Mesenchymal stem cell (in vitro differentiated cells and primary cell): Measurements from ENCODE around the gene PLCH2.
A peak's percentile ranks its signal among the peaks of the same experiment; 100 is the strongest.

Experiments
- DNase-seq: peaks from one replicate; pipeline ENCODE4 v3.0.0-alpha.2; 2013
- H2AFZ ChIP-seq: one replicate; pipeline ENCODE4 v1.6.1; 2013; ENCODE audit warnings: low read depth, mild to moderate bottlenecking, control low read depth, inconsistent platforms, low read length, moderate library complexity
- H2AK5ac ChIP-seq: 2 replicates; pipeline ENCODE4 v1.6.1; 2013; ENCODE audit warnings: low read length, moderate library complexity, mild to moderate bottlenecking, inconsistent platforms; ENCODE audit not compliant: severe bottlenecking
- H2BK120ac ChIP-seq: one replicate; pipeline ENCODE4 v1.6.1; 2013; ENCODE audit warnings: low read depth, mild to moderate bottlenecking, inconsistent platforms, low read length, moderate library complexity
- H2BK12ac ChIP-seq, 2 experiments: one replicate each; pipeline ENCODE4 v1.6.1; 2013; ENCODE audit warnings: inconsistent platforms in 2 of 2, low read length in 2 of 2, mild to moderate bottlenecking in 2 of 2, moderate library complexity in 2 of 2, control low read depth in 1 of 2
- H2BK15ac ChIP-seq: one replicate; pipeline ENCODE4 v1.6.1; 2013; ENCODE audit warnings: mild to moderate bottlenecking, low read depth, inconsistent platforms; ENCODE audit not compliant: poor library complexity, severe bottlenecking
- H2BK5ac ChIP-seq: 2 replicates; pipeline ENCODE4 v1.6.1; 2013; ENCODE audit warnings: low read depth, mild to moderate bottlenecking, low read length, control low read depth, inconsistent platforms; ENCODE audit not compliant: poor library complexity, severe bottlenecking
- H3K14ac ChIP-seq, 2 experiments: one replicate each; pipeline ENCODE4 v1.6.1; 2013; ENCODE audit warnings: inconsistent platforms in 2 of 2, low read length in 2 of 2, control low read depth in 1 of 2, mild to moderate bottlenecking in 1 of 2, moderate library complexity in 1 of 2
- H3K18ac ChIP-seq, 2 experiments: one replicate each; pipeline ENCODE4 v1.6.1; 2013; ENCODE audit warnings: inconsistent platforms in 2 of 2, low read length in 2 of 2, control low read depth in 1 of 2, low read depth in 1 of 2, mild to moderate bottlenecking in 1 of 2
- H3K23ac ChIP-seq, 2 experiments: one replicate each; pipeline ENCODE4 v1.6.1; 2013; ENCODE audit warnings: inconsistent platforms in 2 of 2, low read length in 2 of 2, mild to moderate bottlenecking in 2 of 2, moderate library complexity in 2 of 2, control low read depth in 1 of 2
- H3K27ac ChIP-seq: 2 replicates; pipeline ENCODE4 v1.5.1; 2013; ENCODE audit warnings: mild to moderate bottlenecking, moderate library complexity, low read length, control low read depth, inconsistent platforms; ENCODE audit not compliant: poor library complexity, severe bottlenecking
- H3K27me3 ChIP-seq, 2 experiments: 2 replicates each; pipeline versions ENCODE4 v1.6.1 to v1.7.0; 2013; ENCODE audit warnings: low read length in 2 of 2, mild to moderate bottlenecking in 2 of 2, moderate library complexity in 2 of 2, control low read depth in 1 of 2, inconsistent platforms in 1 of 2; ENCODE audit not compliant: control insufficient read depth in 1 of 2, insufficient read depth in 1 of 2
- H3K36me3 ChIP-seq, 2 experiments: 2 replicates each; pipeline versions ENCODE4 v1.6.1 to v1.7.0; 2013; ENCODE audit warnings: low read length in 2 of 2, control low read depth in 1 of 2, inconsistent platforms in 1 of 2, low read depth in 1 of 2, mild to moderate bottlenecking in 1 of 2; ENCODE audit not compliant: insufficient read depth in 2 of 2, control insufficient read depth in 1 of 2
- H3K4ac ChIP-seq, 2 experiments: one replicate each; pipeline ENCODE4 v1.6.1; 2013; ENCODE audit warnings: inconsistent platforms in 2 of 2, low read length in 2 of 2, mild to moderate bottlenecking in 2 of 2, moderate library complexity in 2 of 2, control low read depth in 1 of 2, low read depth in 1 of 2
- H3K4me1 ChIP-seq: 2 replicates; pipeline ENCODE4 v1.6.1; 2013; ENCODE audit warnings: low read depth, low read length, control low read depth; ENCODE audit not compliant: control insufficient read depth, insufficient read depth
- H3K4me2 ChIP-seq: 2 replicates; pipeline ENCODE4 v1.6.1; 2013; ENCODE audit warnings: low read length, mild to moderate bottlenecking, inconsistent platforms; ENCODE audit not compliant: poor library complexity, severe bottlenecking
- H3K4me3 ChIP-seq, 2 experiments: 2 replicates each; pipeline versions ENCODE4 v1.5.1 to v1.7.0; 2013; ENCODE audit warnings: low read length in 2 of 2, mild to moderate bottlenecking in 2 of 2, control low read depth in 1 of 2, low read depth in 1 of 2; ENCODE audit not compliant: insufficient read depth in 1 of 2
- H3K79me1 ChIP-seq: replicated peaks from 2 replicates; pipeline ENCODE4 v1.6.1; 2013; ENCODE audit warnings: mild to moderate bottlenecking, control low read depth, low read length, inconsistent platforms; ENCODE audit not compliant: poor library complexity, severe bottlenecking
- H3K9ac ChIP-seq: 2 replicates; pipeline ENCODE4 v1.7.0; 2013; ENCODE audit warnings: mild to moderate bottlenecking, low read length, moderate library complexity
- H3K9me3 ChIP-seq: 2 replicates; pipeline ENCODE4 v1.7.0; 2013; ENCODE audit warnings: mild to moderate bottlenecking, low read length; ENCODE audit not compliant: control insufficient read depth
- H4K8ac ChIP-seq: one replicate; pipeline ENCODE4 v1.6.1; 2013; ENCODE audit warnings: inconsistent platforms, mild to moderate bottlenecking, low read length, moderate library complexity
- H4K91ac ChIP-seq: one replicate; pipeline ENCODE4 v1.6.1; 2013; ENCODE audit warnings: mild to moderate bottlenecking, low read length, inconsistent platforms
- WGBS: methylation state at CpG from one replicate; pipeline ENCODE4 v1.1.7; 2013; ENCODE audit warnings: mixed read lengths; 5-methylcytosine and 5-hydroxymethylcytosine counted together

The PLCH2 gene

GRCh38 chr1:2522230-2522629 is 46.1 kb downstream of the PLCH2 start:
- Histone ChIP-seq H4K91ac (no peak overlapping the region), H3K27ac (no peak overlapping the region), H2AFZ (no peak overlapping the region), H3K18ac (no peak overlapping the region), H3K23ac (no peak overlapping the region), H3K79me1 (peaks cover 28% of the 10 kb centered on the region), H3K36me3 (peaks cover 36 to 56% of the 10 kb centered on the region in 2 experiments), H2BK120ac (no peak overlapping the region), H4K8ac (no peak overlapping the region), H3K9me3 (no peaks in the 10 kb centered on the region), H2BK15ac (no peak overlapping the region), H3K27me3 (no peaks in the 10 kb centered on the region), H3K9ac (no peak overlapping the region), H3K4me3 (no peak overlapping the region), H3K4me2 (no peak overlapping the region), H2AK5ac (no peak overlapping the region), H3K14ac (no peak overlapping the region), H2BK5ac (no peak overlapping the region), H3K4me1 (peaks cover 27% of the 10 kb centered on the region), H2BK12ac (no peak overlapping the region), H3K4ac (no peak overlapping the region)
- WGBS = 98% methylated on average over 7 of the region's 7 CpGs
- DNase-seq = no peak

- Histone ChIP-seq H3K4ac (no peak overlapping the region), H2BK15ac (no peak overlapping the region), H3K36me3 (peaks cover 25 to 45% of the 10 kb centered on the region in 2 experiments), H2BK12ac (peak overlapping the region in 1 of 2 experiments; percentile 49), H3K9me3 (no peaks in the 10 kb centered on the region), H4K8ac (peak overlapping the region; percentile 16), H3K27me3 (peaks cover 7 to 10% of the 10 kb centered on the region in 2 experiments), H3K4me2 (no peak overlapping the region), H3K79me1 (peaks cover 20% of the 10 kb centered on the region), H3K4me3 (no peak overlapping the region), H4K91ac (peak overlapping the region; percentile 75), H3K23ac (no peak overlapping the region), H3K14ac (no peak overlapping the region), H2AFZ (no peak overlapping the region), H2BK5ac (no peak overlapping the region), H2AK5ac (no peak overlapping the region), H3K18ac (peak overlapping the region; percentile 56 to 58), H3K9ac (no peak overlapping the region), H3K27ac (no peak overlapping the region), H3K4me1 (peaks cover 36% of the 10 kb centered on the region), H2BK120ac (no peak overlapping the region)
- 70% methylated on average over 30 of the region's 32 CpGs for WGBS
- peak; percentile 43 for DNase-seq
These were observed 47.3 kb downstream of the PLCH2 start for GRCh38 chr1:2523191-2523890.

GRCh38 chr1:2523891-2524609 is 48.0 kb downstream of the PLCH2 start:
- peaks cover 14 to 17% of the 10 kb centered on the region in 2 experiments for H3K27me3 ChIP-seq

GRCh38 chr1:2525572-2525919 is 49.5 kb downstream of the PLCH2 start:
- peak overlapping the region; percentile 90 to 98 for H3K4me3 ChIP-seq
- peaks cover 12% of the 10 kb centered on the region for H3K79me1 ChIP-seq
- H2BK15ac ChIP-seq = no peak overlapping the region
- peak overlapping the region in 1 of 2 experiments; percentile 80 for H3K18ac ChIP-seq
- peaks cover 52% of the 10 kb centered on the region for H3K4me1 ChIP-seq
- H3K4ac ChIP-seq = peak overlapping the region; percentile 22 to 35
- peak overlapping the region; percentile 66 for H4K8ac ChIP-seq
- peak overlapping the region in 1 of 2 experiments; percentile 23 for H3K14ac ChIP-seq
- no peak overlapping the region for H3K27ac ChIP-seq
- no peak overlapping the region for H2BK12ac ChIP-seq
- no peak overlapping the region for H2AK5ac ChIP-seq
- peaks cover 9 to 23% of the 10 kb centered on the region in 2 experiments for H3K36me3 ChIP-seq
- WGBS = 7% methylated on average over 17 of the region's 20 CpGs
- no peak overlapping the region for H2AFZ ChIP-seq
- peak overlapping the region; percentile 93 for H3K9ac ChIP-seq
- peak overlapping the region; percentile 72 for H3K4me2 ChIP-seq
- H4K91ac ChIP-seq = no peak overlapping the region
- peaks cover 16 to 20% of the 10 kb centered on the region in 2 experiments for H3K27me3 ChIP-seq
- no peak overlapping the region for H3K23ac ChIP-seq
- H3K9me3 ChIP-seq = no peaks in the 10 kb centered on the region
- H2BK5ac ChIP-seq = no peak overlapping the region
- H2BK120ac ChIP-seq = no peak overlapping the region
- no peak for DNase-seq

More at GRCh38 chr1:2523891-2524609, 48.0 kb downstream of the PLCH2 start:
- no peak overlapping the region for H3K4me2 ChIP-seq
- no peak for DNase-seq
- no peak overlapping the region for H2BK120ac ChIP-seq
- no peak overlapping the region for H2BK15ac ChIP-seq
- peak overlapping the region in 1 of 2 experiments; percentile 44 for H3K14ac ChIP-seq
- peak overlapping the region; percentile 37 to 49 for H2BK12ac ChIP-seq
- H3K27ac ChIP-seq = no peak overlapping the region
- H3K4me3 ChIP-seq = peak overlapping the region in 1 of 2 experiments; percentile 98
- H2AK5ac ChIP-seq = no peak overlapping the region
- peaks cover 39% of the 10 kb centered on the region for H3K4me1 ChIP-seq
- H4K91ac ChIP-seq = peak overlapping the region; percentile 75
- H4K8ac ChIP-seq = no peak overlapping the region
- no peaks in the 10 kb centered on the region for H3K9me3 ChIP-seq
- H3K4ac ChIP-seq = no peak overlapping the region
- WGBS = 85% methylated on average over 10 of the region's 10 CpGs
- no peak overlapping the region for H2BK5ac ChIP-seq
- no peak overlapping the region for H3K23ac ChIP-seq
- no peak overlapping the region for H3K9ac ChIP-seq
- peaks cover 18% of the 10 kb centered on the region for H3K79me1 ChIP-seq
- peaks cover 18 to 38% of the 10 kb centered on the region in 2 experiments for H3K36me3 ChIP-seq
- H2AFZ ChIP-seq = no peak overlapping the region
- peak overlapping the region; percentile 56 to 58 for H3K18ac ChIP-seq
